Esophagus squamous epithelium (tissue), 4 donors: ENCODE results near the gene FRMD4A.

ENCODE experiments used
- CTCF ChIP-seq, 6 experiments: fragments of 450-650 bp in 4 of 6; fragments of 200-600 bp in 2 of 6; sonication (generic) in 2 of 6; IDR thresholded peaks; one replicate each; pipeline ENCODE4 v1.5.1; 2016 to 2019; ENCODE audit warnings: antibody characterized with exemption in 6 of 6, mild to moderate bottlenecking in 4 of 6, moderate library complexity in 4 of 6
- POLR2A ChIP-seq, 4 donors: fragments of 450-650 bp; IDR thresholded peaks; one replicate each; pipeline ENCODE4 v1.6.1; 2017; ENCODE audit warnings: antibody characterized with exemption in 4 of 4, mild to moderate bottlenecking in 4 of 4, moderate library complexity in 3 of 4

GRCh38 chr10:13891128-13892000 lies 439.4 kb downstream of the FRMD4A start:
- TF ChIP-seq CTCF (IDR thresholded peaks at IDR 0.05) (no peak), POLR2A (IDR thresholded peaks at IDR 0.05) (no peak)
